Activated CD4-positive, alpha-beta T cell treated with anti-CD3 and anti-CD28 coated beads, Interleukin-2, amount 10 ng/mL, durations not matched to agents 24 days and 14 days (primary cell): Measurements from ENCODE around the gene KLHL24. TPM values are rescaled to one million over a fixed set of nuclear protein-coding genes. Genes with fewer than 3 reads are reported as not detected.
A peak's percentile ranks its signal among the peaks of the same experiment; 100 is the strongest.
"Not testable (repeated sequence)": the region's sequence is repeated elsewhere in the genome, so short reads cannot be mapped to it uniquely, and the experiment has no call there.

Experiments used
- DNase-seq: peaks from one replicate; pipeline ENCODE4 v3.0.0; 2022
- H3K27ac Mint-ChIP-seq: one replicate; pipeline ENCODE4 v1.8.0; 2022; ENCODE audit warnings: mild to moderate bottlenecking, mixed read lengths
- H3K27me3 Mint-ChIP-seq: one replicate; pipeline ENCODE4 v1.8.0; 2022; ENCODE audit warnings: mixed read lengths
- H3K36me3 Mint-ChIP-seq: one replicate; pipeline ENCODE4 v1.8.0; 2022; ENCODE audit warnings: low read depth, mild to moderate bottlenecking, mixed read lengths
- H3K4me1 Mint-ChIP-seq: one replicate; pipeline ENCODE4 v1.8.0; 2021; ENCODE audit warnings: mixed read lengths
- H3K4me3 Mint-ChIP-seq: one replicate; pipeline ENCODE4 v1.8.0; 2022; ENCODE audit warnings: mild to moderate bottlenecking, moderate library complexity, mixed read lengths
- H3K9me3 Mint-ChIP-seq: one replicate; pipeline ENCODE4 v1.8.0; 2021; ENCODE audit warnings: mixed read lengths
- intact Hi-C: fragments of 100-400 bp; cut with micrococcal nuclease; formaldehyde crosslinking; loops from one replicate; pipeline ENCODE4 v1.15.1; 2023
- total RNA-seq: library from RNA; stranded (reverse); gene quantifications from 2 replicates; pipeline ENCODE4 v1.2.3, GENCODE V29; 2022

KLHL24 gene
- total RNA-seq, 1 donor from 2014 or later = 6.7 TPM

- H3K4me3 Mint-ChIP-seq = no peak overlapping the region
- no peaks in the 10 kb centered on the region for H3K27me3 Mint-ChIP-seq
- H3K36me3 Mint-ChIP-seq = no peaks in the 10 kb centered on the region
- no peaks in the 10 kb centered on the region for H3K9me3 Mint-ChIP-seq
- intact Hi-C loops = no loop called here
- H3K4me1 Mint-ChIP-seq = peaks cover 2% of the 10 kb centered on the region
- DNase-seq = no peak
- H3K27ac Mint-ChIP-seq = no peak overlapping the region
Observed at GRCh38 chr3:183690402-183690995, 55.1 kb downstream of the KLHL24 start.

GRCh38 chr3:183692436-183692835 lies 57.0 kb downstream of the KLHL24 start:
- intact Hi-C loops = no loop called here
- Mint-ChIP-seq H3K4me3 (no peak overlapping the region), H3K4me1 (peaks cover 7% of the 10 kb centered on the region), H3K27me3 (no peaks in the 10 kb centered on the region), H3K36me3 (no peaks in the 10 kb centered on the region), H3K27ac (no peak overlapping the region), H3K9me3 (no peaks in the 10 kb centered on the region)
- no peak for DNase-seq

- H3K27me3 Mint-ChIP-seq = no peaks in the 10 kb centered on the region
- no peak for DNase-seq
- peaks cover 15% of the 10 kb centered on the region for H3K36me3 Mint-ChIP-seq
- no peak overlapping the region for H3K4me3 Mint-ChIP-seq
- H3K9me3 Mint-ChIP-seq = no peaks in the 10 kb centered on the region
- peaks cover 26% of the 10 kb centered on the region for H3K4me1 Mint-ChIP-seq
- H3K27ac Mint-ChIP-seq = no peak overlapping the region
- intact Hi-C loops = loop anchor here (2.0 to 5.0 kb wide), 2 partner anchors 141 to 462 kb away; partner anchors contain the start of genes DVL3 and KLHL6
Observed at GRCh38 chr3:183695569-183696364, 60.3 kb downstream of the KLHL24 start.

- peak overlapping the region; percentile 82 for H3K4me3 Mint-ChIP-seq
- H3K9me3 Mint-ChIP-seq = no peaks in the 10 kb centered on the region
- H3K4me1 Mint-ChIP-seq = peaks cover 31% of the 10 kb centered on the region
- DNase-seq = no peak
- H3K36me3 Mint-ChIP-seq = peaks cover 23% of the 10 kb centered on the region
- H3K27me3 Mint-ChIP-seq = no peaks in the 10 kb centered on the region
- peak overlapping the region; percentile 85 for H3K27ac Mint-ChIP-seq
- intact Hi-C loops = loop anchor here (2.0 to 5.0 kb wide), 2 partner anchors 142 to 460 kb away; partner anchors contain the start of genes DVL3 and KLHL6
Observed at GRCh38 chr3:183697123-183697609, 61.7 kb downstream of the KLHL24 start.

- Mint-ChIP-seq H3K27me3 (no peaks in the 10 kb centered on the region), H3K27ac (peak within 1 kb of the TSS; percentile 85), H3K4me3 (peak within 1 kb of the TSS; percentile 92), H3K9me3 (no peaks in the 10 kb centered on the region), H3K4me1 (peaks cover 31% of the 10 kb centered on the region), H3K36me3 (peaks cover 25% of the 10 kb centered on the region)
- peak; percentile 91 for DNase-seq
- intact Hi-C loops = loop anchor here (1.0 to 5.0 kb wide), 3 partner anchors 61 to 460 kb away; partner anchors contain the start of genes DVL3 and KLHL6
Observed at GRCh38 chr3:183697610-183698317, 62.3 kb downstream of the KLHL24 start, which contains the start of gene YEATS2. YEATS2 (plus strand) TSS chr3:183697797; CDS start chr3:183715163, 17,366 bp downstream.

GRCh38 chr3:183698318-183698751 lies 62.9 kb downstream of the KLHL24 start:
- DNase-seq = peak; percentile 79
- peak overlapping the region; percentile 92 for H3K4me3 Mint-ChIP-seq
- no peaks in the 10 kb centered on the region for H3K27me3 Mint-ChIP-seq
- peaks cover 25% of the 10 kb centered on the region for H3K36me3 Mint-ChIP-seq
- no peaks in the 10 kb centered on the region for H3K9me3 Mint-ChIP-seq
- intact Hi-C loops = loop anchor here (1.0 to 5.0 kb wide), 2 partner anchors 62 to 459 kb away; partner anchors contain the start of gene DVL3
- peaks cover 32% of the 10 kb centered on the region for H3K4me1 Mint-ChIP-seq
- H3K27ac Mint-ChIP-seq = peak overlapping the region; percentile 84

GRCh38 chr3:183698756-183699155 lies 63.3 kb downstream of the KLHL24 start:
- Mint-ChIP-seq H3K9me3 (no peaks in the 10 kb centered on the region), H3K4me1 (peaks cover 36% of the 10 kb centered on the region), H3K36me3 (peaks cover 28% of the 10 kb centered on the region), H3K27me3 (no peaks in the 10 kb centered on the region), H3K4me3 (peak overlapping the region; percentile 92), H3K27ac (peak overlapping the region; percentile 84)
- intact Hi-C loops = loop anchor here (1.0 to 5.0 kb wide), 3 partner anchors 62 to 459 kb away; partner anchors contain the start of gene DVL3
- peak; percentile 69 for DNase-seq

- Mint-ChIP-seq H3K36me3 (peaks cover 31% of the 10 kb centered on the region), H3K27ac (peak overlapping the region; percentile 84), H3K4me1 (peaks cover 37% of the 10 kb centered on the region), H3K9me3 (no peaks in the 10 kb centered on the region), H3K4me3 (peak overlapping the region; percentile 92), H3K27me3 (no peaks in the 10 kb centered on the region)
- intact Hi-C loops = loop anchor here (1.0 to 5.0 kb wide), 2 partner anchors 230 to 458 kb away; partner anchors contain the start of gene DVL3
- no peak for DNase-seq
Observed at GRCh38 chr3:183699238-183699947, 64.0 kb downstream of the KLHL24 start.

- intact Hi-C loops = no loop called here
- Mint-ChIP-seq H3K27ac (no peak overlapping the region), H3K36me3 (peaks cover 34% of the 10 kb centered on the region), H3K9me3 (no peaks in the 10 kb centered on the region), H3K4me3 (no peak overlapping the region), H3K27me3 (no peaks in the 10 kb centered on the region), H3K4me1 (peaks cover 47% of the 10 kb centered on the region)
- DNase-seq = no peak
Observed at GRCh38 chr3:183701744-183702143, 66.3 kb downstream of the KLHL24 start.

- Mint-ChIP-seq H3K36me3 (peaks cover 35% of the 10 kb centered on the region), H3K4me1 (peaks cover 43% of the 10 kb centered on the region)
- H3K27me3 Mint-ChIP-seq, DNase-seq, H3K9me3 Mint-ChIP-seq, H3K27ac Mint-ChIP-seq, intact Hi-C loops, H3K4me3 Mint-ChIP-seq: not testable (repeated sequence)
Observed at GRCh38 chr3:183703892-183704291, 68.5 kb downstream of the KLHL24 start.

GRCh38 chr3:183710231-183710630 lies 74.8 kb downstream of the KLHL24 start:
- no peak for DNase-seq
- peaks cover 17% of the 10 kb centered on the region for H3K4me1 Mint-ChIP-seq
- H3K27me3 Mint-ChIP-seq = no peaks in the 10 kb centered on the region
- no peaks in the 10 kb centered on the region for H3K9me3 Mint-ChIP-seq
- H3K27ac Mint-ChIP-seq = no peak overlapping the region
- no peak overlapping the region for H3K4me3 Mint-ChIP-seq
- intact Hi-C loops = no loop called here
- H3K36me3 Mint-ChIP-seq = peaks cover 11% of the 10 kb centered on the region

GRCh38 chr3:183711516-183711915 lies 76.1 kb downstream of the KLHL24 start:
- Mint-ChIP-seq H3K36me3 (peaks cover 12% of the 10 kb centered on the region), H3K4me1 (peaks cover 10% of the 10 kb centered on the region), H3K4me3 (no peak overlapping the region), H3K27me3 (no peaks in the 10 kb centered on the region), H3K27ac (no peak overlapping the region), H3K9me3 (no peaks in the 10 kb centered on the region)
- DNase-seq = no peak
- intact Hi-C loops = no loop called here

- peaks cover 29% of the 10 kb centered on the region for H3K36me3 Mint-ChIP-seq
- no peaks in the 10 kb centered on the region for H3K9me3 Mint-ChIP-seq
- no peaks in the 10 kb centered on the region for H3K27me3 Mint-ChIP-seq
- no peak overlapping the region for H3K27ac Mint-ChIP-seq
- H3K4me3 Mint-ChIP-seq = no peak overlapping the region
- intact Hi-C loops = no loop called here
- H3K4me1 Mint-ChIP-seq = peaks cover 8% of the 10 kb centered on the region
- DNase-seq = no peak
Observed at GRCh38 chr3:183714622-183715021, 79.2 kb downstream of the KLHL24 start.
